HK-2 (cell line): ENCODE measurements around the gene GFM1.

Source experiments
- DNase-seq: peaks from one replicate; pipeline ENCODE4 v3.0.0-alpha.2; 2018; ENCODE audit not compliant: unreplicated experiment

Gene GFM1

GRCh38 chr3:158727206-158728060, 83.1 kb downstream of the GFM1 start:
- DNase-seq = peak; percentile 35

- DNase-seq = no peak
Measured at GRCh38 chr3:158728061-158728377, 83.7 kb downstream of the GFM1 start.

- no peak for DNase-seq
Measured at GRCh38 chr3:158728851-158729250, 84.5 kb downstream of the GFM1 start.

GRCh38 chr3:158731486-158731885, 87.2 kb downstream of the GFM1 start:
- no peak for DNase-seq

- no peak for DNase-seq
Measured at GRCh38 chr3:158731938-158732855, 87.9 kb downstream of the GFM1 start, which contains the start of gene RARRES1. Gene RARRES1 (minus strand): TSS chr3:158732457. CDS start chr3:158732415, 42 bp downstream.

- DNase-seq = no peak
Measured at GRCh38 chr3:158732856-158733200, 88.5 kb downstream of the GFM1 start.

GRCh38 chr3:158733656-158734055, 89.3 kb downstream of the GFM1 start:
- DNase-seq = no peak

- no peak for DNase-seq
Measured at GRCh38 chr3:158735296-158736033, 91.1 kb downstream of the GFM1 start.

GRCh38 chr3:158737410-158737809, 93.1 kb downstream of the GFM1 start:
- DNase-seq = no peak

GRCh38 chr3:158737976-158738615, 93.8 kb downstream of the GFM1 start:
- DNase-seq = no peak

- DNase-seq = no peak
Measured at GRCh38 chr3:158738653-158739052, 94.3 kb downstream of the GFM1 start.

GRCh38 chr3:158739078-158739477, 94.8 kb downstream of the GFM1 start:
- no peak for DNase-seq

GRCh38 chr3:158739661-158740060, 95.3 kb downstream of the GFM1 start:
- no peak for DNase-seq
